ENCODE measurements around the gene COA7.

DNA sequence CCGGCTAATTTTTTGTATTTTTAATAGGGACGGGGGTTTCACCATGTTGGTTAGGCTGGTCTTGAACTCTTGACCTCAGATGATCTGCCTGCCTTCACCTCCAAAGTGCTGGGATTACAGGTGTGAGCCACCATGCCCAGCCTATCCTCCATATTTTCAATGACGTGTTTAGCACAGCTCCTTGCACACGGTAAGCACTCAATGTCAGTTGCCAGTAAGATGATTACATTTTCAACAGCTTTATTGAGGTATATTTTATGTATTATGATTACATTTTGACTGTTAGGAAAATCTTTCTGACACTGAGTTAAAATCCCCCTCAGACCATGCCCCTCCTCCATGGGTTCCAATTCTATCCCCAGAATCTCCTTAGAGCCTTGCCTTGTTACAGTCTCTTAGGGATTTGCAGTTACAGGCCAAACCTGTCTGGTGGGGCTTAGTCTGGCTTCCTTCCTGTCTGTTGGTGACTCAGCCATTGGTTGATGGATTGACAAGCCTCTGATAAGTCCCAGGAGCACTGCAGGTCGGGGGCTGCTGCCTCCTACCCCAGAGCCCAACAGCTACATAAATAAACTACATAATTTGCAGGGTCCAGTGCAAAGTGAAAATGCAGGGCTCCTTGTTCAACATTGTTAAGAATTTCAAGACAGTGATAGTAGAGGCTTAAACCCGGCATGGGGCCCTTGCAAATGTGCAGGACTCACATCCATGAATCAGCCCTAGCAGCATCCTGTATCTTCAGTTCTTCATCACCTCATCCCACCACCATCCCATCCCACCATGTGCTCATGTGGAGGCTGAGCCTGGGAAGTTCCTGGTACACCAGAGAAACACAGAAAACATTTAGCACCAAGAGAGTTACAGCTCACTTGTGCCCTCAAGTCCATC, 23.4 kb downstream of the COA7 start:
- TF ChIP-seq, protein P1, sequence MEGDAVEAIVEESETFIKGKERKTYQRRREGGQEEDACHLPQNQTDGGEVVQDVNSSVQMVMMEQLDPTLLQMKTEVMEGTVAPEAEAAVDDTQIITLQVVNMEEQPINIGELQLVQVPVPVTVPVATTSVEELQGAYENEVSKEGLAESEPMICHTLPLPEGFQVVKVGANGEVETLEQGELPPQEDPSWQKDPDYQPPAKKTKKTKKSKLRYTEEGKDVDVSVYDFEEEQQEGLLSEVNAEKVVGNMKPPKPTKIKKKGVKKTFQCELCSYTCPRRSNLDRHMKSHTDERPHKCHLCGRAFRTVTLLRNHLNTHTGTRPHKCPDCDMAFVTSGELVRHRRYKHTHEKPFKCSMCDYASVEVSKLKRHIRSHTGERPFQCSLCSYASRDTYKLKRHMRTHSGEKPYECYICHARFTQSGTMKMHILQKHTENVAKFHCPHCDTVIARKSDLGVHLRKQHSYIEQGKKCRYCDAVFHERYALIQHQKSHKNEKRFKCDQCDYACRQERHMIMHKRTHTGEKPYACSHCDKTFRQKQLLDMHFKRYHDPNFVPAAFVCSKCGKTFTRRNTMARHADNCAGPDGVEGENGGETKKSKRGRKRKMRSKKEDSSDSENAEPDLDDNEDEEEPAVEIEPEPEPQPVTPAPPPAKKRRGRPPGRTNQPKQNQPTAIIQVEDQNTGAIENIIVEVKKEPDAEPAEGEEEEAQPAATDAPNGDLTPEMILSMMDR (IDR thresholded peaks at IDR 0.05): no peak
- TF ChIP-seq POLR2AphosphoS5 (IDR thresholded peaks at IDR 0.05) (no peak), EP300 (IDR thresholded peaks at IDR 0.05) (no peak)

Measured in sigmoid colon (tissue), 4 donors.